ENCODE results near the gene CCL18.
"Not testable (repeated sequence)": the region's sequence is repeated elsewhere in the genome, so short reads cannot be mapped to it uniquely, and the experiment has no call there.

Gene CCL18

GRCh38 chr17:36104701-36105181 lies 40.7 kb downstream of the CCL18 start:
- TF ChIP-seq JUND (IDR thresholded peaks at IDR 0.05; ENCODE audit: low read depth), result no peak
- DNase-seq (ENCODE audit: low read depth in 1 of 2, low spot score in 1 of 2), result no peak
- in situ Hi-C loops (cut with HindIII; ENCODE audit: low pct_unique_long_range_greater_than_20kb, low sequenced_read_pairs), result no loop called here

- in situ Hi-C loops (cut with HindIII; ENCODE audit: low pct_unique_long_range_greater_than_20kb, low sequenced_read_pairs), result no loop called here
- no peak for TF ChIP-seq JUND (IDR thresholded peaks at IDR 0.05; ENCODE audit: low read depth)
- no peak for DNase-seq (ENCODE audit: low read depth in 1 of 2, low spot score in 1 of 2)
Measured at GRCh38 chr17:36105781-36106492, 41.9 kb downstream of the CCL18 start.

- TF ChIP-seq JUND (IDR thresholded peaks at IDR 0.05; ENCODE audit: low read depth), result no peak
- DNase-seq (ENCODE audit: low read depth in 1 of 2, low spot score in 1 of 2), result no peak
- in situ Hi-C loops (cut with HindIII; ENCODE audit: low pct_unique_long_range_greater_than_20kb, low sequenced_read_pairs), result no loop called here
Measured at GRCh38 chr17:36106493-36106835, 42.4 kb downstream of the CCL18 start.

GRCh38 chr17:36107660-36108059 lies 43.6 kb downstream of the CCL18 start:
- TF ChIP-seq JUND (IDR thresholded peaks at IDR 0.05; ENCODE audit: low read depth), result no peak
- DNase-seq (ENCODE audit: low read depth in 1 of 2, low spot score in 1 of 2), result no peak
- in situ Hi-C loops (cut with HindIII; ENCODE audit: low pct_unique_long_range_greater_than_20kb, low sequenced_read_pairs), result no loop called here

GRCh38 chr17:36108265-36108664 lies 44.2 kb downstream of the CCL18 start:
- in situ Hi-C loops (cut with HindIII; ENCODE audit: low pct_unique_long_range_greater_than_20kb, low sequenced_read_pairs); DNase-seq (ENCODE audit: low read depth in 1 of 2, low spot score in 1 of 2): not testable (repeated sequence)

GRCh38 chr17:36111068-36111490 lies 47.0 kb downstream of the CCL18 start:
- in situ Hi-C loops (cut with HindIII; ENCODE audit: low pct_unique_long_range_greater_than_20kb, low sequenced_read_pairs), result no loop called here
- DNase-seq (ENCODE audit: low read depth in 1 of 2, low spot score in 1 of 2), result no peak
- TF ChIP-seq JUND (IDR thresholded peaks at IDR 0.05; ENCODE audit: low read depth), result no peak

GRCh38 chr17:36112572-36112971 lies 48.5 kb downstream of the CCL18 start:
- no peak for TF ChIP-seq JUND (IDR thresholded peaks at IDR 0.05; ENCODE audit: low read depth)
- in situ Hi-C loops (cut with HindIII; ENCODE audit: low pct_unique_long_range_greater_than_20kb, low sequenced_read_pairs), result no loop called here
- no peak for DNase-seq (ENCODE audit: low read depth in 1 of 2, low spot score in 1 of 2)

GRCh38 chr17:36113131-36113530 lies 49.1 kb downstream of the CCL18 start:
- in situ Hi-C loops (cut with HindIII; ENCODE audit: low pct_unique_long_range_greater_than_20kb, low sequenced_read_pairs); DNase-seq (ENCODE audit: low read depth in 1 of 2, low spot score in 1 of 2): not testable (repeated sequence)

- DNase-seq (ENCODE audit: low read depth in 1 of 2, low spot score in 1 of 2); in situ Hi-C loops (cut with HindIII; ENCODE audit: low pct_unique_long_range_greater_than_20kb, low sequenced_read_pairs): not testable (repeated sequence)
Measured at GRCh38 chr17:36114971-36115648, 51.0 kb downstream of the CCL18 start.

- in situ Hi-C loops (cut with HindIII; ENCODE audit: low pct_unique_long_range_greater_than_20kb, low sequenced_read_pairs); DNase-seq (ENCODE audit: low read depth in 1 of 2, low spot score in 1 of 2): not testable (repeated sequence)
Measured at GRCh38 chr17:36115649-36115977, 51.5 kb downstream of the CCL18 start.

GRCh38 chr17:36117505-36118382 lies 53.7 kb downstream of the CCL18 start:
- no peak for DNase-seq (ENCODE audit: low read depth in 1 of 2, low spot score in 1 of 2)
- TF ChIP-seq JUND (IDR thresholded peaks at IDR 0.05; ENCODE audit: low read depth), result no peak
- in situ Hi-C loops (cut with HindIII; ENCODE audit: low pct_unique_long_range_greater_than_20kb, low sequenced_read_pairs), result no loop called here

- in situ Hi-C loops (cut with HindIII; ENCODE audit: low pct_unique_long_range_greater_than_20kb, low sequenced_read_pairs), result no loop called here
- no peak for TF ChIP-seq JUND (IDR thresholded peaks at IDR 0.05; ENCODE audit: low read depth)
- DNase-seq (ENCODE audit: low read depth in 1 of 2, low spot score in 1 of 2), result peak in 1 of 2 experiments; percentile 12
Measured at GRCh38 chr17:36118477-36119353, 54.6 kb downstream of the CCL18 start.

All from T47D (cell line).